Measurements from ENCODE around the gene LRP2. TPM values are rescaled to one million over a fixed set of nuclear protein-coding genes. Genes with fewer than 3 reads are reported as not detected.

LRP2 gene
- total and polyA plus RNA-seq, 2 of the 8 experiments (the other 6 are each of a cell fraction or from before 2014, with no cell fraction given): 2.0 to 2.9 TPM

GRCh38 chr2:169131587-169132512 lies 230.5 kb downstream of the LRP2 start:
- H3K79me2 ChIP-seq (ENCODE audit: control insufficient read depth in 1 of 2, insufficient read depth in 2 of 2, low read length in 2 of 2): no peaks in the 10 kb centered on the region
- no peak overlapping the region for H3K27ac ChIP-seq (ENCODE audit: low read depth, low read length)
- H3K23me2 ChIP-seq (ENCODE audit: low read depth, low read length): no peaks in the 10 kb centered on the region; the same call in 1 of the 2 replicates
- H4K5ac ChIP-seq (ENCODE audit: insufficient read length, low read depth, low read length): no peak overlapping the region
- no peak overlapping the region for H2BK12ac ChIP-seq (ENCODE audit: low read depth, low read length)
- no peak overlapping the region for H3K14ac ChIP-seq (ENCODE audit: insufficient read length)
- H4K8ac ChIP-seq (ENCODE audit: extremely low read depth, insufficient read depth, low read length): no peak overlapping the region
- no peak overlapping the region for H2BK15ac ChIP-seq (ENCODE audit: low read length)
- H3K4me3 ChIP-seq (ENCODE audit: extremely low read depth in 1 of 4, insufficient read depth in 2 of 4, low read depth in 3 of 4, low read length in 4 of 4): no peak overlapping the region
- WGBS, 2 experiments (ENCODE audit: extremely low coverage in 1 of 2, insufficient coverage in 1 of 2, insufficient read length in 1 of 2, insufficient replicate concordance in 2 of 2, low coverage in 1 of 2, low lambda C conversion rate in 2 of 2, missing lambda C conversion rate in 1 of 2): 60% methylated on average over 9 of the region's 9 CpGs; no CpG with 5 or more reads in 1 of the 2 experiments
- CTCF ChIA-PET (ENCODE audit: partially characterized antibody): interaction anchor here (0.6 to 3.7 kb wide), 41 partner anchors 9 to 265 kb away, joined by 3 to 62 read pairs (median 4); no protein-coding TSS in a partner anchor
- no peaks in the 10 kb centered on the region for H3K27me3 ChIP-seq (replicated peaks in 1 of 4; ENCODE audit: control insufficient read depth in 3 of 4, extremely low read depth in 1 of 4, insufficient read depth in 3 of 4, low read length in 3 of 4)
- no peaks in the 10 kb centered on the region for H3K36me3 ChIP-seq (ENCODE audit: control insufficient read depth in 2 of 4, insufficient read depth in 4 of 4, low read length in 3 of 4)
- H4K20me1 ChIP-seq (replicated peaks in 1 of 2; ENCODE audit: control insufficient read depth in 1 of 2, insufficient read depth in 2 of 2, low read length in 2 of 2): no peaks in the 10 kb centered on the region
- no peak overlapping the region for H3K4ac ChIP-seq (replicated peaks; ENCODE audit: insufficient read length, low read depth, low read length)
- TF ChIP-seq CTCF (IDR thresholded peaks at IDR 0.05; ENCODE audit: control extremely low read depth in 1 of 3, insufficient read depth in 1 of 3, low read depth in 1 of 3, low read length in 3 of 3) (peak in 2 of 3 experiments; percentile 39 to 71; a peak in 2 of 4 replicates), ZNF274 (IDR thresholded peaks at IDR 0.05; ENCODE audit: borderline replicate concordance, extremely low read depth, low read length) (no peak), RAD21 (IDR thresholded peaks at IDR 0.05 in 1 of 2, conservative IDR thresholded peaks at IDR 0.05 in 1 of 2; ENCODE audit: low read depth in 2 of 2, low read length in 2 of 2) (peak; percentile 34 to 44)
- H3K56ac ChIP-seq (replicated peaks; ENCODE audit: insufficient read length, low read depth, low read length): no peak overlapping the region
- H3K4me1 ChIP-seq (replicated peaks in 1 of 4; ENCODE audit: control insufficient read depth in 3 of 4, insufficient read depth in 4 of 4, low read length in 3 of 4): no peaks in the 10 kb centered on the region
- no peak overlapping the region for H3K4me2 ChIP-seq (ENCODE audit: insufficient read depth in 1 of 2, low read depth in 2 of 2, low read length in 2 of 2)
- no peak overlapping the region for H2BK20ac ChIP-seq (ENCODE audit: low read length)
- H2BK5ac ChIP-seq (ENCODE audit: low read depth, low read length): no peak overlapping the region
- no peak overlapping the region for H2AK5ac ChIP-seq (ENCODE audit: low read depth, low read length)
- no peak overlapping the region for H2AFZ ChIP-seq (ENCODE audit: low read length)
- H3K9ac ChIP-seq (replicated peaks in 1 of 4; ENCODE audit: extremely low read depth in 1 of 4, low read depth in 3 of 4, low read length in 3 of 4): no peak overlapping the region
- H3K23ac ChIP-seq (ENCODE audit: insufficient read length): no peak overlapping the region
- no peak overlapping the region for H3K18ac ChIP-seq (ENCODE audit: extremely low read depth, low read length)
- POLR2A ChIA-PET (ENCODE audit: partially characterized antibody): interaction anchor here (0.7 to 1.2 kb wide), 2 partner anchors 22 to 164 kb away, joined by 3 to 4 read pairs; no protein-coding TSS in a partner anchor
- H3K79me1 ChIP-seq (ENCODE audit: low read depth, low read length): no peaks in the 10 kb centered on the region
- no peak overlapping the region for H4K91ac ChIP-seq (replicated peaks; ENCODE audit: insufficient read length, low read length)
- FAIRE-seq (peak; percentile 63), DNase-seq (ENCODE audit: low read depth in 1 of 2, low spot score in 2 of 2) (no peak)
- no peaks in the 10 kb centered on the region for H3K9me3 ChIP-seq (ENCODE audit: insufficient read depth in 2 of 2, low read depth in 1 of 2, low read length in 1 of 2)
- H2BK120ac ChIP-seq (replicated peaks; ENCODE audit: low read depth, low read length): no peak overlapping the region

Data from H1 (cell line).